PC-9 (cell line): Measurements from ENCODE around the gene PPM1H.

Source experiments
- EZH2 ChIP-seq: fragments of 200-600 bp; sonication (generic); IDR thresholded peaks from 2 replicates; pipeline ENCODE4 v1.8.0; 2017; ENCODE audit warnings: antibody characterized with exemption, low read depth
- TF ChIP-seq, protein P1 (sequence below): fragments of 200-600 bp; sonication (generic); conservative IDR thresholded peaks from 2 replicates; pipeline ENCODE4 v1.6.1; 2017; ENCODE audit warnings: mixed run types, antibody characterized with exemption, mild to moderate bottlenecking, moderate library complexity

GRCh38 chr12:62843716-62844115 is 91.2 kb downstream of the PPM1H start:
- TF ChIP-seq, protein P1, sequence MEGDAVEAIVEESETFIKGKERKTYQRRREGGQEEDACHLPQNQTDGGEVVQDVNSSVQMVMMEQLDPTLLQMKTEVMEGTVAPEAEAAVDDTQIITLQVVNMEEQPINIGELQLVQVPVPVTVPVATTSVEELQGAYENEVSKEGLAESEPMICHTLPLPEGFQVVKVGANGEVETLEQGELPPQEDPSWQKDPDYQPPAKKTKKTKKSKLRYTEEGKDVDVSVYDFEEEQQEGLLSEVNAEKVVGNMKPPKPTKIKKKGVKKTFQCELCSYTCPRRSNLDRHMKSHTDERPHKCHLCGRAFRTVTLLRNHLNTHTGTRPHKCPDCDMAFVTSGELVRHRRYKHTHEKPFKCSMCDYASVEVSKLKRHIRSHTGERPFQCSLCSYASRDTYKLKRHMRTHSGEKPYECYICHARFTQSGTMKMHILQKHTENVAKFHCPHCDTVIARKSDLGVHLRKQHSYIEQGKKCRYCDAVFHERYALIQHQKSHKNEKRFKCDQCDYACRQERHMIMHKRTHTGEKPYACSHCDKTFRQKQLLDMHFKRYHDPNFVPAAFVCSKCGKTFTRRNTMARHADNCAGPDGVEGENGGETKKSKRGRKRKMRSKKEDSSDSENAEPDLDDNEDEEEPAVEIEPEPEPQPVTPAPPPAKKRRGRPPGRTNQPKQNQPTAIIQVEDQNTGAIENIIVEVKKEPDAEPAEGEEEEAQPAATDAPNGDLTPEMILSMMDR: no peak
- TF ChIP-seq EZH2: no peak
